Measurements from ENCODE around the gene CARD19. TPM values are rescaled to one million over a fixed set of nuclear protein-coding genes. Genes with fewer than 3 reads are reported as not detected.
"Not testable (repeated sequence)": the region's sequence is repeated elsewhere in the genome, so short reads cannot be mapped to it uniquely, and the experiment has no call there.

Gene CARD19
- total RNA-seq, 1 experiment from 2014 or later, result 31.4 TPM

DNA sequence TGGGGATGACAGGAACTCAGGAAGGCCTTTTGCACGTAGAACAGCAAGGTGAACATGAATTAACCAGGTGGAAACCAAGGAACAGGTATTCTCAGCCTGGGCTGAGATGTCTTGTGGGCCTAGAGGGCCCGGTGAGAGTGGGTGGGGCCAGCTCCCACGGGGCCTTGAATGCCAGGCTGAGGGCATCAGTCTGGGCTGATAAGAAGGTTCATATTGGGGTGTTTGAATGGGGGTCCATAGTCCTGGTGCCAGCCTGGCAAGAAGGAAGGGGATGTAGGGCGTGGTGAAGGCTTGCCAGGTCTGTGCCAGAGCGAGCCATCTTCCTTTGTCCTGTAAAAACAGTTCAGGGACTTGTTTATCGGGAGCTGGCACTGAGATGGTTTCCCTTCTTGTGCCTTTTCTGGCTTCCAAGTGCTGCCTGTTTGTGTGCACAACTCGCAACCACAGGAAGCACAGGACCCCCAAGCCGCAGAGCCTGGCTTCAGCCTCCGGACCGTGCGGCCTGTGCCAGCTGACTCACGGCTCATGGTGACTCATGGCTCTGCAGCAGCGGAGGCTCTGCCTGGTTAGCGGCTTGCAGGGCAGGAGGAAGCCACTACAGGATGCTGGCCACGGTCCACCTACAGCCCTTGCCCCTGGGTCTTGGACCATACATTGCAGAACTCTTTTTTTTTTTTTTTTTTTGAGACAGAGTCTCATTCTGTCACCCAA is 2.4 kb downstream of the CARD19 start:
- peak; percentile 87 for DNase-seq (ENCODE audit: low spot score)
- in situ Hi-C loops (cut with HindIII; ENCODE audit: low sequenced_read_pairs), result no loop called here

DNA sequence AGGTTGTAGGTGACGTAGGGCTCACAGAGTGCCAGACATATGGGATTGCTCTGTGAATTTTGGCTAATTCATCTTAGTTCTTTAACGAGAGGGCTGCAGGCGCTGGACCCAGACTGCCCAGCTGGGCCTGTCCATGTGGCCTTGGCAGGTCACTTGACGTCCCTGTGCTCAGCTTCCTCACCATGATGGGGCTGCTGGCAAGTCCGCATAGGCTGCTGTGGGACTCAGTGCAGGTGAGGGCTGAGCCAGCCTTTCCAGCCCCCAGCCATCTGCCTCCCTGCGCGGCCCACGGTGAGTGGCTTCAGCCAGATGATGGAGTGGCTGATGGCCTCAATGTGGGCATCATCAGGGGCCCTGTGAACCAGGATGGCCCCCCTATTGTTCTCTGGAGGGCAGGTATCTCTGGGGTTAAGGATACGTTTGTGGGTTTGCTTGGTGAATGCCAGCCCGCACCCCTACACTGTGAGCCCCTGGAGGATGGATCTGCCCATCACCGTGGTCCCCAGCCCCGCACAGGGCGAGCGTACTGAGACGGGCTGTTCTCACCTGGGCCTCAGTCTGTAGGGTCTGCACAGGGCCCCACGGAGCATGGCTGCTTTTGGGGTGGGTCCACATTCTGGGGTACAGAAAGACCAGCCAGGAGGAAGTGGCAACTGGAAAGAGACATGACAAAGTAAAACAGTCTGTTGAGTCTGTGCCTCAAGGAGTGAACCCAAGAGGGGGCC is 3.7 kb downstream of the CARD19 start:
- DNase-seq (ENCODE audit: low spot score), result peak; percentile 70
- in situ Hi-C loops (cut with HindIII; ENCODE audit: low sequenced_read_pairs), result loop anchor here (10.0 kb wide), 1 partner anchor 55 kb away; no protein-coding TSS in a partner anchor

DNA sequence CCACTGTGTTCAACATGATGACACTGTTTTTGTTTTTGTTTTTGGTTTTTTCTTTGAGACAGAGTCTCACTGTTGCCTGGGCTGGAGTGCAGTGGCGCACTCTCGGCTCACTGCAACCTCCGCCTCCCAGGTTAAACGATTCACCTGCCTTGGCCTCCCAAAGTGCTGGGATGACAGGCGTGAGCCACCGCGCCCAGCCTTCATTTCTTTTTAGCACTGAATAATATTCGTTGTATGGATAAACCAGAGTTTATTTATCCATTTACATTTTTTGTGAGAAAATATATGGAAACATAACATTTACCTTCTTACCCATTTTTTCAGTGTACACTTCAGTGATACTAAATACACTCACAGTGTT is 4.2 kb downstream of the CARD19 start:
- in situ Hi-C loops (cut with HindIII; ENCODE audit: low sequenced_read_pairs), result loop anchor here (10.0 kb wide), 1 partner anchor 55 kb away; no protein-coding TSS in a partner anchor

DNA sequence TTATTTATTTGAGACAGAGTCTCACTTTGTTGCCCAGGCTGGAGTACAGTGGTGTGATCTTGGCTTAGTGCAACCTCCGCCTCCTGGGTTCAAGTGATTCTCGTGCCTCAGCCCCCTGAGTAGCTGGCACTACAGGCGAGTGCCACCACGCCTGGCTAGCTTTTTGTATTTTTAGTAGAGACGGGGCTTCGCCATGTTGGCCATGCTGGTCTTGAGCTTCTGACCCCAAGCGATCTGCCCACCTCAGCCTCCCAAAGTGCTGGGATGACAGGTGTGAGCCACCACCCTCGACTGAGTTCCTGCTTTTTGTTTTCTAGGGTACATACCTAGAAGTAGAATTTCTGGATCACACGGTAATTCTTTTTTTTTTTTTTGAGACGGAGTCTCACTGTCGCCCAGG is 5.1 kb downstream of the CARD19 start:
- not testable (repeated sequence) for DNase-seq (ENCODE audit: low spot score)
- in situ Hi-C loops (cut with HindIII; ENCODE audit: low sequenced_read_pairs), result loop anchor here (10.0 kb wide), 1 partner anchor 54 kb away; no protein-coding TSS in a partner anchor

More for the DNA sequence above, 4.2 kb downstream of the CARD19 start:
- no peak for DNase-seq (ENCODE audit: low spot score)

DNA sequence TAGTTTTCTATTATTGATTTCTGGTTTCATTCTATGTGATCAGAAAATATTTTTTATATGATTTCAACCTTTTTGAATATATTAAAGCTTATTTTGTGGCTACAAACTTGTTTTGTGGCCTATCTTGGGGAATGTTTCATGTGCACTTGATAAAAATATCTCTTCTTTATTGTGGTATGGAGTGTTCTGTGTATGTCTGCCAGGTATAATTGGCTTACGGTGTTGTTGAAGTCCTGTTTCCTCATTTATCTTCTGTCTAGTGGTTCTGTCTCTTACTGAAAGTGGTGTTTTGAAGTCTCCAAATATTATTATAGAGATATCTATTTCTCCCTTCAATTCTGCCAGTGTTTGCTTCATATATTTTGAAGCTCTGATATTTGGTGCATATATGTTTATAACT is 9.6 kb downstream of the CARD19 start:
- in situ Hi-C loops (cut with HindIII; ENCODE audit: low sequenced_read_pairs), result loop anchor here (10.0 kb wide), 1 partner anchor 49 kb away; no protein-coding TSS in a partner anchor
- DNase-seq (ENCODE audit: low spot score), result no peak

DNA sequence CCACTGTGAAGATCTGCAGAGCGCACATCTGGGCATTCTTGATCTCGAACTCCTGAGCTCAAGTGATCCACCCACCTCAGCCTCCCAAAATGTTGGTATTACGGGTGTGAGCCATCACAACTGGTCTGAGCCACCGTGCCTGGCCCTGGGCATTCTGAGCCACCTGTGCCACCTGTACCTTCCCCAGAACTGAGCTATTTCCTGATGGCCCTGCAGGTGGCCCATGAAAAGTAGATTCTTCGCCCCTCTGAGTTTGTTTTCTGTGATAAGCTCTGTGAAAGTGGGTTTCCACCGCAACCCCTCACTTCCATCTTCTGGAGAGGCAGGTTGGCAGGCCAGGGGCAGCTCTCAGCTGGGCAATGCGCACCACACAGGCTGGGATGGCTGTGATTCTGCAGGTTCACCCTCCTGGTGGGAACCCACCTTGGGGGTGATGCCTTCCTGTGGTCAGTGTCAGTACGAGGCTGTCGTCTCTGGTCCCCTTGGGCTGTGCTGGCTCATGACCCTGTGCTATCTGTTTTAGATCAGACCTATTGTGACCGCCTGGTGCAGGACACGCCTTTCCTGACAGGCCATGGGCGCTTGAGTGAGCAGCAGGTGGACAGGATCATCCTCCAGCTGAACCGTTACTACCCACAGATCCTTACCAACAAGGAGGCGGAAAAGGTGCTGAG is 11.3 kb downstream of the CARD19 start:
- in situ Hi-C loops (cut with HindIII; ENCODE audit: low sequenced_read_pairs), result loop anchor here (10.0 kb wide), 1 partner anchor 48 kb away; no protein-coding TSS in a partner anchor
- no peak for DNase-seq (ENCODE audit: low spot score)

DNA sequence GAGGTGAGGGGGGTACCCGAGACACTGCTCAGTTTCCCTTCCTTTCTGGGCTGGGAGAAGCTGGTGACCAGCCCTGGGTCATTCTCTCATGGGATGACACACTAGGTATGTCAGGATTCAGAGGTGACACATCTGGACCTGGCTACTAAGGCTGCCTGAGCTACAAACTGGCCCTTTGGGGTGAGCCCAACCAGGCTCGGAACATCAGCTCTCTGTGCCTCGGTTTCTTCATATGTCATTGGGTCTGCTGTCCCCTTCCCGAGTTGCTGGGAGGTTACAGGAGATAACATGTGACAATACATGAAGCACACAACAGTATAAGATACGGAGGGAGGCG is 11.8 kb downstream of the CARD19 start:
- no peak for DNase-seq (ENCODE audit: low spot score)
- in situ Hi-C loops (cut with HindIII; ENCODE audit: low sequenced_read_pairs), result loop anchor here (10.0 kb wide), 1 partner anchor 47 kb away; no protein-coding TSS in a partner anchor

DNA sequence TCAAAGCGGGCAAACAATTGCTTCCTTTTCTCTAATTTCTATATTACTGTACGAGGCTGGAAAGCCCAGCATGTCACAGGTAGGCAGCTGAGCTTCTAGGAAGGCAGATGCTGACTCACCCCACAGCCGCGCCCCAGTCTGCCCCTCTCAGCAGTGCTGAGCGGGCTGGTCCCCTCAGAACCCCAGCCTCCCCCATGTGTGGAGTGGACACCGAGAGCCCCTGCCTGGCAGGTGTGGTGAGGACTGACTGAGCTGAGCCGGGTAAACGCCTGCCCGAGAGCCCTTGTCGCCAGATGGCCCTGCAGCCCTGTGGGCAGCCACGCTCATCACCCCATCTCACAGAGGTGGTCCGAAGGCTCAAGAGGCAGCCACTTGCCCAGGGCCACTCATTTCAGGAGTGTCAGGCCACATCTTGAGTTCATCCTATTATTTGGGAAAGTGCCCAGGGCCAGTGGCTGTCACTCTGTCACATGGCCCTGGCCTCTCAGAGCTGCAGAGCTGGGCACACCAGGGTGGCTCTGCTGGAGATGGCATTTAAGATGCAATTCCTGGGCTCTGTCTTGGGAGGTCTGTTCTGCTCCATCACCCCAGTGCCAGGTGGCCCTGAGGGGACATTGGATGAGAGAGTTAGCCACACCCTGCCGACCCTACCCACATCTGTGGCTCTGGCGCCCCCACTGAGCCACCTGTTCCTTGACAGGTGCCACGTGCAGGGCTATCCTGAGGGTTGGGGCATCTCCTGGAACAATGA is 12.4 kb downstream of the CARD19 start:
- in situ Hi-C loops (cut with HindIII; ENCODE audit: low sequenced_read_pairs), result loop anchor here (10.0 kb wide), 1 partner anchor 46 kb away; no protein-coding TSS in a partner anchor
- DNase-seq (ENCODE audit: low spot score), result no peak

DNA sequence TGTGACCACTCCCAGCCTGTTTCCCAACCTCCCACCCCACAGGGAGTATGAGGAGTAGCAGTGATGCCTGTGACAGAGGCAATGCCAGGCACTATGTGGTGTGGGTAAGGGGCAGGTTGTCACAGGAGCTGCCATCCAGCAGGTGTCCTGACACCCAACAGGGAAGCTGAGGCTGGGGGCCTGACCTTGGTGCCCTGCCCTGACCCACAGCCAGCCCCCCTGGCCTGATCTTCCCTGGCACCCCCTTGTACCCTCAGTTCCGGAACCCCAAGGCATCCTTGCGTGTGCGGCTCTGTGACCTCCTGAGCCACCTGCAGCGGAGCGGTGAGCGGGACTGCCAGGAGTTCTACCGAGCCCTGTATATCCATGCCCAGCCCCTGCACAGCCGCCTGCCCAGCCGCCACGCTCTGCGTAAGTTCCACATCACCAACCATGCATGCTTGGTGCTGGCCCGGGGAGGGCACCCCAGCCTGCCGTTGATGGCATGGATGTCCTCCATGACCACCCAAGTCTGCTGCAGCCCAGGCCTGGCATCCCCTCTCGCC is 14.4 kb downstream of the CARD19 start:
- no peak for DNase-seq (ENCODE audit: low spot score)
- in situ Hi-C loops (cut with HindIII; ENCODE audit: low sequenced_read_pairs), result no loop called here

DNA sequence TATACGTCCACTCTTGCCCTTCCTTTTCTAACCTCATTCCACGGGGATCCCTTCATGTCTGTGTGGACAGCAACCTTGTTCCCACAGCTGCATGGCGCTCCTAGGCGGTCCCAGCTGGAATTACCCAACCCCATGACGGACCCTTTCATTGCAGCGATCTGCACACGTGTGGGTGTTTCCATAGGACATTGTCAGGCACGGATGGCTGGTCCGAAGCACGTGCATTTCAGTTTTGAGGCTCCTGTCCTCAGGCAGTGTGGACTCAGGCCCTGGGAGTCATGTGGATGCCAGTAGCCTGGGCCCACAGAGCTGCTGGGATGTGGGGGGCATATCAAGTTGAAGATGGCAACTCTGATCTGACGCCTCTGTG is 15.0 kb downstream of the CARD19 start:
- in situ Hi-C loops (cut with HindIII; ENCODE audit: low sequenced_read_pairs), result no loop called here
- no peak for DNase-seq (ENCODE audit: low spot score)

DNA sequence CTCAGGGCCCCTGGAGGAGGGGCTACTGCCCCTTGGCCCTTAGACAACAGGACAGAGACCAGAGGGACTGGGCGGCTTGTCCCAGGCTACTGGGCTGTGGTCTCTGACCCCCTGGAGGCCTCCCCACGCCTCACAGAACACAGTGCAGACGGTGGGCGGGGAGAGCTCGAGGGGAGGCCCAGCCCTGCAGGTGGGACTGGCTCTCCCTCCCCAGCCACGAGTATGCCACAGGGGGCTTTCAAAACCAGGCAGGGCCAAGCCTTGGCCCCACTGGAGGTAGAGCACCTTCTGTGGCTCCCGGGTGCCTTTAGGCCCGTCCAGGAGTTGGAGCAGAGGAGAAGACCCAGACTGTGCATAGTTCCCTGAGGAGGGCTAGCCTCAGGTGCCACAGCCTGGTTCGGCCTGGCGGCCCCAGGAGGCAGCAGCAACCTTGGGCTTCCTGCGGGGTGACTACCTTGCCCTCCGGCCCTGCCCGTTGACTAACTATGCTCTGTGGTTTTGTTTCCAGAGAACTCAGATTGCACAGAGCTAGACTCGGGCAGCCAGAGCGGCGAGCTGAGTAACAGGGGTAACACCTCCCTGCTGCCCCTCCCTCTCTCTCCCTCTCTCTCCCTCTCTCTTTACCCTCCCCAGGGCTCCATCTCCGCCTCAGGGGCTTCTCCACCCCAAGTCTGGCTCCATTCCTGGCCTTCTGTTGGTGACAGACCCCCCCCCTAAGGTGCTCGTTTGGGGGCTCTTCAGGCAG is 15.5 kb downstream of the CARD19 start:
- in situ Hi-C loops (cut with HindIII; ENCODE audit: low sequenced_read_pairs), result no loop called here
- DNase-seq (ENCODE audit: low spot score), result no peak

DNA sequence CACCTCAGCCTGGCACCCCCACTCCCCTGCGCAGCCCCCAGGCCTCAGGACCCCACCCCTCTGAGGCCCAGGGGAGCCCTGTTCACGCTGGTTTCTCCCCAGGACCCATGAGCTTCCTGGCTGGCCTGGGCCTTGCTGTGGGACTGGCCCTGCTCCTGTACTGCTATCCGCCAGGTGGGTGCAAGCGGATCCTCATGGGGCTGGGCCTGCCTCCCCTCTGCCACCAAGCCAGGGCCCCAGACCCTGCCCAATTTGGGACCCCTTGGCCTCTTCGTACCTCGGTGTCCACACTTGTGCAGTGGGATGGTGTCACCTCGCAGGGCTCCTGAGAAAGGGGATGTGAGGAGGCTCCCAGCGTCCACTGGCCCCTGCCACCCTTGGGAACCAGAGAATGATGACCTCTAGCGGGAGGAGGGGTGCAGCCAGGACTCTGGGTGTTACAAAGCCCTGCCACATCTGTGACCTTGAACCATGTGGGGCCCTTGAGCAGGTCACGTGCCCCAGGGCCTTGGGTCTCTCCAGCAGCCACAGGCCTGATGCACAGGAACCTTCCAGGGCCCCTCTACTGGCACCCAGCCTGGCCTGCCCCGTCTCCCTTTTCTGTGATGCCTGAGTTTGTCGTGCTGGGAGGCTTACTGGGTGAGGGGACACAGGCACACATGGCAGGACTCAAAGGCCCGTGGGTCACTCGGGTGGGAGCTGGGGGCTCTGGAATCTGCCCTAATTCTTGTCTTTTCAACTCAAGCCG is 16.3 kb downstream of the CARD19 start:
- in situ Hi-C loops (cut with HindIII; ENCODE audit: low sequenced_read_pairs), result no loop called here
- DNase-seq (ENCODE audit: low spot score), result no peak

DNA sequence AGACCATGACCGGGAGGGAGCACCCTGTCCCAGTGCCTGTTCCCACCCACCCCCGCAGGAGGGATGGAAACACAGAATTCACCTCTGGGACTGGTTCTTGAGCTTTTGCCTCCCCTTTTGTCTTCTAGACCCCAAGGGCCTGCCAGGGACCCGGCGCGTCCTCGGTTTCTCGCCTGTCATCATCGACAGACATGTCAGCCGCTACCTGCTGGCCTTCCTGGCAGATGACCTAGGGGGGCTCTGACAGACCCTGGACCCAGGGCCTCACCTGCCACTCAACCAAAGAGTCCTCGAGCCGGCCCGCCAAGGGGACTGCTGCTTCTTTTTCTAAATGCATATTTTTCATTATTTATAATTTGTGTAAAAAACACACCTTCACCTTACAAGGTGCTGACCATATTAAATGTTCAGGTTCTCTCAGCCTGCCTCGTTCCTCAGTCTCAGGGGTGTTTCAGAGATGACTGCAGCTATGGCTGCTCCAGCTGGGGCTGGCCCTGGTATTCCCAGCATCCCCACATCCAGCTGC is 16.9 kb downstream of the CARD19 start:
- in situ Hi-C loops (cut with HindIII; ENCODE audit: low sequenced_read_pairs), result no loop called here
- DNase-seq (ENCODE audit: low spot score), result no peak

DNA sequence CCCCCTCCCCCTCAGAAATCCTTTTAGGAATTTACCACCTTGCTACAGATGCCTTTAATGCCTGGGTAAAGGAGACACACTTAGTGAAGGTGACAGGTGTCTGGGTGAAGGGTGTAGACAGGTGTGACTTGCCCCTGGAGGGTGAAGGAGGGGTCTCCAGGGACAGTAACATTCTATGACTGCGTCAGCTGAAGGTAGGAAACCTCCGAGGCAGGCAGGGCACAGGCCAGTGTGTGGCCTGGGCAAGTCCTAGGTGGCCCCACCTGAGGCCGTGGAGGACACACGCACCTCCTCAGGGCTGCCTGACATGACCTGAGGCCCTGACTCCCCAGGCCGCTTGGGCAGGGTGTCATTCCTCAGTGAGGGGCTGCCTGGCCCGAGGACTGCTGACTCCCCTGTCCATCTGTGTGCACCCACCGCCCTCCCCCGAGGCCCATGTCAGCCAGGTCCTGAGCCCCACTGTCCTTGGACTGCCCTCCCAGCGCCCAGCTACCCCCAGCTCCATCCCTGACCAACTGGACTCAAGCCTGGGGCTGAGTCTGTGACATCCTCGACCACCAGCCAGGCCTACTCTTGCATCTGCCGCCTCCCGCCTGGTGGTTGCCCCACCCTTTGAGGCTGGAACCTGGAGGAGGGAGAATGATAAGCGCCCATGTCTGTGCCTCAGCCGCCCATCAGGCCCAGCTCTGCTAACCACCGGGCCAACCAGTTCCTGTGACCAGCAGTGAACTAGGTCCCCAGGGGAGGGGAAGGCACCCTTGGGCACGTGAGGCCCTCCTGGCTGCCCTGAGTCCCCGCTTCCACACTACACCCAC is 18.4 kb downstream of the CARD19 start:
- in situ Hi-C loops (cut with HindIII; ENCODE audit: low sequenced_read_pairs), result no loop called here
- no peak for DNase-seq (ENCODE audit: low spot score)

DNA sequence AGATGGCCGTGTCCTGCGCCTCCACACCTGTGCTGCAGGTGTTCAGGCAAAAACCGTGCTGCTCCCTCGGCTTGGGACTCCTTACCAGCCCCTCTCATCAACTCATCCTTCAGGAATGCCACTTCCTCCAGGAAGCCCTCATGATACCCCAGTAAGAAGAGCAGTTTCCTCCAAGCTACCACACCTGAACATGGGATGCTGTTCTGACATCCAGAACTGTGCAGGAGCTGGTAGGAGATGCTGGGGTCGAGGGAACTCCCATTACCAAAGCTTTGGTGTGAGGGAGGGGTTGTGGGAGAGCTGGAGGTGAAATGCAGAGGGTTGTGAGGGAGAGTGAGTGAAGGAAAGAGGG is 18.9 kb downstream of the CARD19 start:
- in situ Hi-C loops (cut with HindIII; ENCODE audit: low sequenced_read_pairs), result no loop called here
- no peak for DNase-seq (ENCODE audit: low spot score)

DNA sequence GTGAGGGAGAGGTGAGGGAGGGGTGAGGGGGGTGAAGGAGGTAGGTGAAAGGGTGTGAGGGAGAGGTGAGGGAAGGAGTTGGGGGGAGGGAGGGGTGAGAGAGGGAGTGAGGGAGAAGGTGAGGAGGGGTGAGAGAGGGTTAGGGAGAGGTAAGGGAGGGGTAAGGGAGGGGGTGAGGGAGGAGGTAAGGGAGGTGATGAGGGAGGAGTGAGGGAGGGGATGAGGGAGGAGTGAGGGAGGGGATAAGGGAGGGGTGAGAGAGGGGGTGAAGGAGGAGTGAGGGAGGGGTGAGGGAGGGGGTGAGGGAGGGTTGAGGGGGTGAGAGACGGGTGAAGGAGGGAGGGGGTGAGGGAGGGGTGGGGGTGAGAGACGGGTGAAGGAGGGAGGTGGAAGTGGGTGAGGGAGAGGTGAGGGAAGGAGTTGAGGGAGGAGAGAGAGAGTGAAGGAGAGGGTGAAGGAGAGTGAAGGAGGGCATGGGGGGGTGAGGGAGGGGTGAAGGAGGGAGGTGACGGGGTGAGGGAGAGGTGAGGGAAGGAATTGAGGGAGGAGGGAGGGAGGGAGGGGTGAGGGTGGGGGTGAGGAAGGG is 19.6 kb downstream of the CARD19 start:
- no peak for DNase-seq (ENCODE audit: low spot score)
- in situ Hi-C loops (cut with HindIII; ENCODE audit: low sequenced_read_pairs), result no loop called here
